Karpas-422 (cell line): ENCODE data around the gene OSTC. TPM values are rescaled to one million over a fixed set of nuclear protein-coding genes. Genes with fewer than 3 reads are reported as not detected.

Experiments
- DNase-seq: peaks from one replicate; pipeline ENCODE4 v3.0.0-alpha.2; 2015
- H2AFZ ChIP-seq: fragments of 200-600 bp; sonication (generic); 2 replicates; pipeline ENCODE4 v1.6.1; 2014; ENCODE audit warnings: antibody characterized with exemption, low read length, mixed read lengths
- H3K27ac ChIP-seq: fragments of 200-600 bp; sonication (generic); 2 replicates; pipeline ENCODE4 v1.5.1; 2014; ENCODE audit warnings: mild to moderate bottlenecking, low read length, moderate library complexity
- H3K27me3 ChIP-seq: fragments of 200-600 bp; sonication (generic); 2 replicates; pipeline ENCODE4 v1.6.1; 2014; ENCODE audit warnings: low read length, mixed read lengths
- H3K36me3 ChIP-seq: fragments of 200-600 bp; sonication (generic); 2 replicates; pipeline ENCODE4 v1.6.1; 2014; ENCODE audit warnings: low read length, mixed read lengths; ENCODE audit not compliant: insufficient read depth
- H3K4me1 ChIP-seq: fragments of 200-600 bp; sonication (generic); 2 replicates; pipeline ENCODE4 v1.6.1; 2014; ENCODE audit warnings: mild to moderate bottlenecking, low read length, mixed read lengths
- H3K4me2 ChIP-seq: fragments of 200-600 bp; sonication (generic); 2 replicates; pipeline ENCODE4 v1.6.1; 2014; ENCODE audit warnings: low read length, low read depth, mild to moderate bottlenecking; ENCODE audit not compliant: poor library complexity, severe bottlenecking
- H3K4me3 ChIP-seq: fragments of 200-600 bp; sonication (generic); 2 replicates; pipeline ENCODE4 v1.5.1; 2014; ENCODE audit warnings: mild to moderate bottlenecking, antibody characterized with exemption, low read length, mixed read lengths
- H3K79me2 ChIP-seq: fragments of 200-600 bp; sonication (generic); 2 replicates; pipeline ENCODE4 v1.6.1; 2014; ENCODE audit warnings: mild to moderate bottlenecking, low read length, mixed read lengths
- H3K9ac ChIP-seq: fragments of 200-600 bp; sonication (generic); 2 replicates; pipeline ENCODE4 v1.6.0; 2014; ENCODE audit warnings: low read length
- H3K9me2 ChIP-seq: fragments of 200-600 bp; sonication (generic), shearing (Covaris generic); replicated peaks from 2 replicates; pipeline ENCODE4 v1.6.0; 2014; ENCODE audit warnings: mild to moderate bottlenecking, low read length, moderate library complexity; ENCODE audit not compliant: insufficient read depth
- H3K9me3 ChIP-seq: fragments of 300-700, 200-600 bp; sonication (generic); 2 replicates; pipeline ENCODE4 v1.6.1; 2014; ENCODE audit warnings: low read length, mixed read lengths
- H4K20me1 ChIP-seq: fragments of 200-600 bp; sonication (generic); 2 replicates; pipeline ENCODE4 v1.6.1; 2014; ENCODE audit warnings: mild to moderate bottlenecking, antibody characterized with exemption, low read length, low read depth; ENCODE audit not compliant: insufficient read depth
- total RNA-seq: library from RNA; depleted of rRNA; stranded (reverse); fragments of >200 nt; shearing (Covaris generic); gene quantifications from 2 replicates; pipeline ENCODE4 v1.2.3, GENCODE V29; 2014; ENCODE audit warnings: low replicate concordance; rRNA removed

Gene OSTC
- 79.4 and 158 TPM in 2 replicates for total RNA-seq

- Histone ChIP-seq H3K27me3 (no peaks in the 10 kb centered on the region), H3K9me2 (no peaks in the 10 kb centered on the region; the same call in 1 of the 2 replicates), H3K4me1 (peaks cover 16% of the 10 kb centered on the region), H3K9me3 (no peaks in the 10 kb centered on the region), H3K36me3 (no peaks in the 10 kb centered on the region), H3K4me3 (peak within 1 kb of the TSS; percentile 82), H3K4me2 (peak within 1 kb of the TSS; percentile 81), H4K20me1 (0 out of 2 replicates have a peak, but pooled peaks cover 3% of the 10 kb centered on the region), H3K27ac (peak within 1 kb of the TSS; percentile 20), H3K79me2 (peaks cover 50% of the 10 kb centered on the region), H2AFZ (peak within 1 kb of the TSS; percentile 47), H3K9ac (peak within 1 kb of the TSS; percentile 79)
- peak; percentile 97 for DNase-seq
Observed at GRCh38 chr4:108650212-108651013, at the start of gene OSTC. OSTC (plus strand) TSS chr4:108650599; CDS start chr4:108650656, 57 bp downstream.

GRCh38 chr4:108601106-108601505 lies 49.3 kb upstream of the OSTC start:
- no peak overlapping the region for H2AFZ ChIP-seq
- no peaks in the 10 kb centered on the region for H4K20me1 ChIP-seq
- no peaks in the 10 kb centered on the region for H3K27me3 ChIP-seq
- H3K9me3 ChIP-seq = no peaks in the 10 kb centered on the region
- no peak overlapping the region for H3K4me2 ChIP-seq
- H3K4me1 ChIP-seq = peaks cover 7% of the 10 kb centered on the region
- H3K27ac ChIP-seq = no peak overlapping the region
- H3K9me2 ChIP-seq = no peaks in the 10 kb centered on the region
- no peaks in the 10 kb centered on the region for H3K79me2 ChIP-seq
- DNase-seq = no peak
- H3K4me3 ChIP-seq = no peak overlapping the region
- H3K9ac ChIP-seq = no peak overlapping the region
- no peaks in the 10 kb centered on the region for H3K36me3 ChIP-seq

- H3K79me2 ChIP-seq = no peaks in the 10 kb centered on the region
- H3K9me2 ChIP-seq = no peaks in the 10 kb centered on the region
- H3K27me3 ChIP-seq = no peaks in the 10 kb centered on the region
- H3K4me1 ChIP-seq = peaks cover 7% of the 10 kb centered on the region
- DNase-seq = no peak
- H3K36me3 ChIP-seq = no peaks in the 10 kb centered on the region
- no peak overlapping the region for H3K27ac ChIP-seq
- H3K9me3 ChIP-seq = no peaks in the 10 kb centered on the region
- no peak overlapping the region for H3K4me2 ChIP-seq
- no peak overlapping the region for H3K9ac ChIP-seq
- H3K4me3 ChIP-seq = no peak overlapping the region
- no peak overlapping the region for H2AFZ ChIP-seq
- H4K20me1 ChIP-seq = no peaks in the 10 kb centered on the region
Observed at GRCh38 chr4:108601532-108601931, 48.9 kb upstream of the OSTC start.

- H3K27ac ChIP-seq = no peak overlapping the region
- H3K9ac ChIP-seq = no peak overlapping the region
- no peaks in the 10 kb centered on the region for H3K9me2 ChIP-seq
- H3K27me3 ChIP-seq = no peaks in the 10 kb centered on the region
- no peak overlapping the region for H2AFZ ChIP-seq
- H3K4me3 ChIP-seq = no peak overlapping the region
- no peaks in the 10 kb centered on the region for H4K20me1 ChIP-seq
- no peaks in the 10 kb centered on the region for H3K79me2 ChIP-seq
- H3K36me3 ChIP-seq = no peaks in the 10 kb centered on the region
- DNase-seq = no peak
- no peak overlapping the region for H3K4me2 ChIP-seq
- peaks cover 7% of the 10 kb centered on the region for H3K4me1 ChIP-seq
- no peaks in the 10 kb centered on the region for H3K9me3 ChIP-seq
Observed at GRCh38 chr4:108602163-108602562, 48.2 kb upstream of the OSTC start.

- H3K9ac ChIP-seq = no peak overlapping the region
- H3K9me2 ChIP-seq = no peaks in the 10 kb centered on the region
- H3K4me3 ChIP-seq = no peak overlapping the region
- H3K79me2 ChIP-seq = no peaks in the 10 kb centered on the region
- H3K27ac ChIP-seq = no peak overlapping the region
- H3K36me3 ChIP-seq = no peaks in the 10 kb centered on the region
- peaks cover 6% of the 10 kb centered on the region for H3K4me1 ChIP-seq
- H3K4me2 ChIP-seq = no peak overlapping the region
- no peaks in the 10 kb centered on the region for H3K27me3 ChIP-seq
- no peaks in the 10 kb centered on the region for H4K20me1 ChIP-seq
- no peak overlapping the region for H2AFZ ChIP-seq
- H3K9me3 ChIP-seq = no peaks in the 10 kb centered on the region
- DNase-seq = no peak
Observed at GRCh38 chr4:108607079-108607815, 43.2 kb upstream of the OSTC start.

- H3K4me2 ChIP-seq = no peak overlapping the region
- H3K9ac ChIP-seq = no peak overlapping the region
- DNase-seq = no peak
- no peaks in the 10 kb centered on the region for H3K79me2 ChIP-seq
- no peaks in the 10 kb centered on the region for H3K4me1 ChIP-seq
- no peak overlapping the region for H2AFZ ChIP-seq
- no peak overlapping the region for H3K4me3 ChIP-seq
- no peaks in the 10 kb centered on the region for H3K27me3 ChIP-seq
- H3K36me3 ChIP-seq = no peaks in the 10 kb centered on the region
- H3K9me2 ChIP-seq = no peaks in the 10 kb centered on the region
- H3K27ac ChIP-seq = no peak overlapping the region
- H3K9me3 ChIP-seq = peaks cover 6% of the 10 kb centered on the region; the same call in 1 of the 2 replicates
- H4K20me1 ChIP-seq = no peaks in the 10 kb centered on the region
Observed at GRCh38 chr4:108611365-108611764, 39.0 kb upstream of the OSTC start.

GRCh38 chr4:108612365-108612764 lies 38.0 kb upstream of the OSTC start:
- H2AFZ ChIP-seq = no peak overlapping the region
- no peak for DNase-seq
- H3K36me3 ChIP-seq = no peaks in the 10 kb centered on the region
- H3K4me2 ChIP-seq = no peak overlapping the region
- no peaks in the 10 kb centered on the region for H3K27me3 ChIP-seq
- no peaks in the 10 kb centered on the region for H3K79me2 ChIP-seq
- no peak overlapping the region for H3K9ac ChIP-seq
- no peak overlapping the region for H3K27ac ChIP-seq
- H3K9me3 ChIP-seq = peaks cover 6% of the 10 kb centered on the region; the same call in 1 of the 2 replicates
- H4K20me1 ChIP-seq = no peaks in the 10 kb centered on the region
- no peaks in the 10 kb centered on the region for H3K9me2 ChIP-seq
- no peaks in the 10 kb centered on the region for H3K4me1 ChIP-seq
- H3K4me3 ChIP-seq = no peak overlapping the region
